ENCODE measurements around the gene TTC34.
"Not testable (repeated sequence)": the region's sequence is repeated elsewhere in the genome, so short reads cannot be mapped to it uniquely, and the experiment has no call there.

Gene TTC34

GRCh38 chr1:2628191-2628932 is 173.1 kb downstream of the TTC34 start:
- DNase-seq (ENCODE audit: low read depth in 2 of 2) = no peak

- DNase-seq (ENCODE audit: low read depth in 2 of 2) = no peak
Measured at GRCh38 chr1:2627746-2628145, 173.7 kb downstream of the TTC34 start.

- DNase-seq (ENCODE audit: low read depth in 2 of 2) = not testable (repeated sequence)
Measured at GRCh38 chr1:2625748-2626147, 175.7 kb downstream of the TTC34 start.

- DNase-seq (ENCODE audit: low read depth in 2 of 2) = no peak
Measured at GRCh38 chr1:2625311-2625710, 176.2 kb downstream of the TTC34 start.

- DNase-seq (ENCODE audit: low read depth in 2 of 2) = no peak
Measured at GRCh38 chr1:2624735-2625300, 176.7 kb downstream of the TTC34 start.

GRCh38 chr1:2623571-2624337 is 177.7 kb downstream of the TTC34 start:
- no peak for DNase-seq (ENCODE audit: low read depth in 2 of 2)

GRCh38 chr1:2617971-2618470 is 183.5 kb downstream of the TTC34 start:
- DNase-seq (ENCODE audit: low read depth in 2 of 2) = no peak

- no peak for DNase-seq (ENCODE audit: low read depth in 2 of 2)
Measured at GRCh38 chr1:2614145-2614544, 187.3 kb downstream of the TTC34 start.

- no peak for DNase-seq (ENCODE audit: low read depth in 2 of 2)
Measured at GRCh38 chr1:2612591-2613365, 188.7 kb downstream of the TTC34 start.

- no peak for DNase-seq (ENCODE audit: low read depth in 2 of 2)
Measured at GRCh38 chr1:2611621-2612437, 189.7 kb downstream of the TTC34 start.

GRCh38 chr1:2611031-2611501 is 190.4 kb downstream of the TTC34 start:
- DNase-seq (ENCODE audit: low read depth in 2 of 2) = no peak

GRCh38 chr1:2610036-2610959 is 191.2 kb downstream of the TTC34 start:
- DNase-seq (ENCODE audit: low read depth in 2 of 2) = no peak

GRCh38 chr1:2609319-2610035 is 192.0 kb downstream of the TTC34 start:
- DNase-seq (ENCODE audit: low read depth in 2 of 2) = no peak

GRCh38 chr1:2607641-2608091 is 193.8 kb downstream of the TTC34 start:
- no peak for DNase-seq (ENCODE audit: low read depth in 2 of 2)

- DNase-seq (ENCODE audit: low read depth in 2 of 2) = no peak
Measured at GRCh38 chr1:2606881-2607621, 194.4 kb downstream of the TTC34 start.

- DNase-seq (ENCODE audit: low read depth in 2 of 2) = no peak
Measured at GRCh38 chr1:2606396-2606880, 195.1 kb downstream of the TTC34 start.

GRCh38 chr1:2605509-2606395 is 195.7 kb downstream of the TTC34 start:
- no peak for DNase-seq (ENCODE audit: low read depth in 2 of 2)

All from stimulated activated CD8-positive, alpha-beta memory T cell treated with anti-CD3 and anti-CD28 coated beads, Interleukin-7, amount 100 ng/mL, for 1 hour (primary cell).